IPS-18c (cell line): Measurements from ENCODE around the gene FAAP100.

Source experiments
- H3K4me3 ChIP-seq: 2 replicates; pipeline ENCODE4 v1.7.0; 2013; ENCODE audit warnings: low read depth, mild to moderate bottlenecking, low read length, moderate library complexity; ENCODE audit not compliant: insufficient read depth
- H3K9me3 ChIP-seq: one replicate; pipeline ENCODE4 v1.6.1; 2013; ENCODE audit warnings: mild to moderate bottlenecking, low read length, moderate library complexity; ENCODE audit not compliant: control insufficient read depth, insufficient read depth

FAAP100 gene

GRCh38 chr17:81512562-81513371 lies 39.4 kb downstream of the FAAP100 start, which contains the start of gene ACTG1:
ACTG1 (minus strand) TSS chr17:81512799; CDS start chr17:81512354, 445 bp downstream.
- Histone ChIP-seq H3K4me3 (peak within 1 kb of the TSS; percentile 91), H3K9me3 (peaks cover 4% of the 10 kb centered on the region)

- peak overlapping the region; percentile 91 for H3K4me3 ChIP-seq
- H3K9me3 ChIP-seq, result peaks cover 4% of the 10 kb centered on the region
These were observed 40.2 kb downstream of the FAAP100 start for GRCh38 chr17:81511804-81512561.

GRCh38 chr17:81511554-81511803 lies 40.7 kb downstream of the FAAP100 start:
- Histone ChIP-seq H3K9me3 (peaks cover 4% of the 10 kb centered on the region), H3K4me3 (peak overlapping the region; percentile 91)

- Histone ChIP-seq H3K4me3 (peak overlapping the region; percentile 91), H3K9me3 (peaks cover 4% of the 10 kb centered on the region)
These were observed 41.2 kb downstream of the FAAP100 start for GRCh38 chr17:81510785-81511553.

- peak overlapping the region; percentile 91 for H3K4me3 ChIP-seq
- peaks cover 4% of the 10 kb centered on the region for H3K9me3 ChIP-seq
These were observed 42.0 kb downstream of the FAAP100 start for GRCh38 chr17:81509972-81510784.

- Histone ChIP-seq H3K9me3 (peaks cover 4% of the 10 kb centered on the region), H3K4me3 (peak overlapping the region; percentile 91)
These were observed 42.8 kb downstream of the FAAP100 start for GRCh38 chr17:81509207-81509971.

- peak overlapping the region; percentile 91; the same call in 1 of the 2 replicates for H3K4me3 ChIP-seq
- peaks cover 4% of the 10 kb centered on the region for H3K9me3 ChIP-seq
These were observed 43.4 kb downstream of the FAAP100 start for GRCh38 chr17:81508639-81509206.

- H3K4me3 ChIP-seq, result no peak overlapping the region
- H3K9me3 ChIP-seq, result no peaks in the 10 kb centered on the region
These were observed 48.5 kb downstream of the FAAP100 start for GRCh38 chr17:81503619-81504018.

GRCh38 chr17:81502471-81503017 lies 49.6 kb downstream of the FAAP100 start:
- H3K9me3 ChIP-seq, result no peaks in the 10 kb centered on the region
- no peak overlapping the region for H3K4me3 ChIP-seq

- Histone ChIP-seq H3K4me3 (no peak overlapping the region), H3K9me3 (no peaks in the 10 kb centered on the region)
These were observed 52.1 kb downstream of the FAAP100 start for GRCh38 chr17:81500047-81500446.

GRCh38 chr17:81499601-81499970 lies 52.6 kb downstream of the FAAP100 start:
- Histone ChIP-seq H3K9me3 (no peaks in the 10 kb centered on the region), H3K4me3 (no peak overlapping the region)

GRCh38 chr17:81498953-81499600 lies 53.1 kb downstream of the FAAP100 start:
- Histone ChIP-seq H3K4me3 (no peak overlapping the region), H3K9me3 (no peaks in the 10 kb centered on the region)

GRCh38 chr17:81494626-81495377 lies 57.4 kb downstream of the FAAP100 start:
- Histone ChIP-seq H3K4me3 (no peak overlapping the region), H3K9me3 (no peaks in the 10 kb centered on the region)

- no peaks in the 10 kb centered on the region for H3K9me3 ChIP-seq
- H3K4me3 ChIP-seq, result no peak overlapping the region
These were observed 58.7 kb downstream of the FAAP100 start for GRCh38 chr17:81493198-81494038.
